Daoy (cell line): ENCODE results near the gene SLC31A1. TPM values are rescaled to one million over a fixed set of nuclear protein-coding genes. Genes with fewer than 3 reads are reported as not detected.
"Not testable (repeated sequence)": the region's sequence is repeated elsewhere in the genome, so short reads cannot be mapped to it uniquely, and the experiment has no call there.

ENCODE experiments used
- DNase-seq: peaks from one replicate; pipeline ENCODE4 v3.0.0-alpha.2; 2015; ENCODE audit warnings: low read depth
- total RNA-seq: library from RNA; depleted of rRNA; stranded (reverse); fragments of >200 nt; shearing (Covaris generic); gene quantifications from 2 replicates; pipeline ENCODE4 v1.2.3, GENCODE V29; 2014

SLC31A1 gene
- total RNA-seq, 1 experiment from 2014 or later: 13.4 TPM

GRCh38 chr9:113261917-113262671, 40.8 kb downstream of the SLC31A1 start:
- DNase-seq: no peak

- no peak for DNase-seq
Observed at GRCh38 chr9:113266174-113266573, 44.8 kb downstream of the SLC31A1 start.

- no peak for DNase-seq
Observed at GRCh38 chr9:113267911-113268566, 46.7 kb downstream of the SLC31A1 start.

- no peak for DNase-seq
Observed at GRCh38 chr9:113269355-113269754, 48.0 kb downstream of the SLC31A1 start.

GRCh38 chr9:113269871-113270270, 48.5 kb downstream of the SLC31A1 start:
- DNase-seq: no peak

- peak; percentile 64 for DNase-seq
Observed at GRCh38 chr9:113274474-113275156, 53.3 kb downstream of the SLC31A1 start.

- peak; percentile 100 for DNase-seq
Observed at GRCh38 chr9:113275157-113276131, 54.1 kb downstream of the SLC31A1 start, which contains the start of the genes CDC26 and PRPF4. Gene CDC26 (minus strand): TSS chr9:113275572. CDS start chr9:113272507, 3,065 bp downstream. Gene PRPF4 (plus strand): TSS chr9:113275658. CDS start chr9:113275744, 86 bp downstream.

- DNase-seq: no peak
Observed at GRCh38 chr9:113278840-113279239, 57.5 kb downstream of the SLC31A1 start.

- DNase-seq: no peak
Observed at GRCh38 chr9:113281356-113281755, 60.0 kb downstream of the SLC31A1 start.

- DNase-seq: no peak
Observed at GRCh38 chr9:113289091-113289490, 67.7 kb downstream of the SLC31A1 start.

GRCh38 chr9:113290052-113290607, 68.8 kb downstream of the SLC31A1 start:
- no peak for DNase-seq

GRCh38 chr9:113293285-113293878, 72.0 kb downstream of the SLC31A1 start:
- DNase-seq: no peak

- DNase-seq: not testable (repeated sequence)
Observed at GRCh38 chr9:113296247-113296646, 74.9 kb downstream of the SLC31A1 start.

GRCh38 chr9:113296796-113297558, 75.6 kb downstream of the SLC31A1 start:
- no peak for DNase-seq

GRCh38 chr9:113298311-113298710, 77.0 kb downstream of the SLC31A1 start:
- DNase-seq: no peak

GRCh38 chr9:113298924-113299770, 77.8 kb downstream of the SLC31A1 start:
- DNase-seq: no peak

- DNase-seq: peak; percentile 58
Observed at GRCh38 chr9:113299800-113300292, 78.5 kb downstream of the SLC31A1 start.

GRCh38 chr9:113301548-113301947, 80.2 kb downstream of the SLC31A1 start:
- no peak for DNase-seq
